ENCODE measurements around the gene LRRFIP1.

DNA sequence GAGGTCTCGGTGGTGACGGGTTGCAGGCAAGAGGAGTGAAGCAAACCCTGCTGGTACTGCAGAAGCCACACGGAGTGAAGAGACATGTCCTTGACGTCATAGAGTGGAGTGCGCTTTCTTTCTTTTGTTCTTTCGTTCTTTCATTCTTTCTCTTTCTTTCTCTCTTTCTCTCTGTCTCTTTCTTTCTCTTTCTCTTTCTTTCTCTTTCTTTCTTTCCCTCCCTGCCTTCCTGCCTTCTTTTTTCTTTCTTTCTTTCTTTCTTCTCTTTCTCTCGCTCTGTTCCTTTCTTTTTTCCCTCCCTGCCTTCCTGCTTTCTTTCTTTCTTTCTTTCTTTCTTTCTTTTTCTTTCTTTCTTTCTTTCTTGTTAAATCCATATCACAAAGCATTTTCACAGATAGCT lies 39.2 kb downstream of the LRRFIP1 start:
- TF ChIP-seq, protein P1, sequence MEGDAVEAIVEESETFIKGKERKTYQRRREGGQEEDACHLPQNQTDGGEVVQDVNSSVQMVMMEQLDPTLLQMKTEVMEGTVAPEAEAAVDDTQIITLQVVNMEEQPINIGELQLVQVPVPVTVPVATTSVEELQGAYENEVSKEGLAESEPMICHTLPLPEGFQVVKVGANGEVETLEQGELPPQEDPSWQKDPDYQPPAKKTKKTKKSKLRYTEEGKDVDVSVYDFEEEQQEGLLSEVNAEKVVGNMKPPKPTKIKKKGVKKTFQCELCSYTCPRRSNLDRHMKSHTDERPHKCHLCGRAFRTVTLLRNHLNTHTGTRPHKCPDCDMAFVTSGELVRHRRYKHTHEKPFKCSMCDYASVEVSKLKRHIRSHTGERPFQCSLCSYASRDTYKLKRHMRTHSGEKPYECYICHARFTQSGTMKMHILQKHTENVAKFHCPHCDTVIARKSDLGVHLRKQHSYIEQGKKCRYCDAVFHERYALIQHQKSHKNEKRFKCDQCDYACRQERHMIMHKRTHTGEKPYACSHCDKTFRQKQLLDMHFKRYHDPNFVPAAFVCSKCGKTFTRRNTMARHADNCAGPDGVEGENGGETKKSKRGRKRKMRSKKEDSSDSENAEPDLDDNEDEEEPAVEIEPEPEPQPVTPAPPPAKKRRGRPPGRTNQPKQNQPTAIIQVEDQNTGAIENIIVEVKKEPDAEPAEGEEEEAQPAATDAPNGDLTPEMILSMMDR (IDR thresholded peaks at IDR 0.05; ENCODE audit: low read depth, low read length, poor library complexity, severe bottlenecking): no peak
- no peak for TF ChIP-seq EZH2phosphoT487 (IDR thresholded peaks at IDR 0.05; ENCODE audit: borderline replicate concordance, low read length)
